ENCODE data around the gene CD46.
"Not testable (repeated sequence)": the region's sequence is repeated elsewhere in the genome, so short reads cannot be mapped to it uniquely, and the experiment has no call there.

The CD46 gene

DNA sequence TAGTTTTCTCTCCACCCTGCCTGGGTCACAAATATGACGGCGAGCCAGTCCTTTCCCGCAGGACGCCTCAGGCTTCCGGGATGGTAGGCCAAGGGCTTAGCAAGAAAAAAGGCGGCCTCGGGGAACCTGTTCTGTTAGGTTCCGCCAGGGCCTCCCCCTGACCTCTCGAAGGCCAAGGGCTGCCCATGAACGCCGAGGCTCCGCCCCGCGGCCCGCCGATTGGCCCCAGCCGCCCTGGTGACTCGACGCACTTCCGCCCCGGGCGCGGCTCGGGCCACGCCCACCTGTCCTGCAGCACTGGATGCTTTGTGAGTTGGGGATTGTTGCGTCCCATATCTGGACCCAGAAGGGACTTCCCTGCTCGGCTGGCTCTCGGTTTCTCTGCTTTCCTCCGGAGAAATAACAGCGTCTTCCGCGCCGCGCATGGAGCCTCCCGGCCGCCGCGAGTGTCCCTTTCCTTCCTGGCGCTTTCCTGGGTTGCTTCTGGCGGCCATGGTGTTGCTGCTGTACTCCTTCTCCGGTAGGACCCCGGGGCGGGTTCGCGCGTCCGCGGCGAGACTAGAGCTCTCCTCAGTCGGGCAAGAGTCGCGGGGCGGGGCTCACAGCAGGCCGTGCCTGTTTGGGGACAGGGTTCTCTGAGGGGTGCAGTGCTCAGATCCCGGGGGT, at the start of gene CD46:
TSS of gene CD46 (plus strand) at position 265 of the 666 bp plus-strand sequence. CDS start at position 424, 159 bp downstream.
- DNase-seq: peak; percentile 94

DNA sequence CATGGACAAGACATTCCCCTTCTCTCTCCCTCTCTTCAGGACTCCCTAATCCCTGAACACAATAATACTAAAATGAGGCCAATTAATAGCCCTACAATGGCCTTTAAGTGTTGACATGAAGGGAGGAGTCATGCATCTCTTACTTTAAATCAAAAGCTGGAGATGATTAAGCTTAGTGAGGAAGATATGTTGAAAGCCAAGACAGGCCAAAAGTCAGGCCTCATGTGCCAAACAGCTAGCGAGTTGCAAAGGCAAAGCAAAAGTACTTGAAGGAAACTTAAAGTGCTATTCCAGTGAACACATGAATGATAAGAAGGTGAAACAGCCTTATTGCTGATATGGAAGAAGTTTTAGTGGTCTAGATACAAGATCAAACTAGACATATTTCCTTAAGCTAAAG, 49.5 kb upstream of the CD46 start:
- no peak for DNase-seq

DNA sequence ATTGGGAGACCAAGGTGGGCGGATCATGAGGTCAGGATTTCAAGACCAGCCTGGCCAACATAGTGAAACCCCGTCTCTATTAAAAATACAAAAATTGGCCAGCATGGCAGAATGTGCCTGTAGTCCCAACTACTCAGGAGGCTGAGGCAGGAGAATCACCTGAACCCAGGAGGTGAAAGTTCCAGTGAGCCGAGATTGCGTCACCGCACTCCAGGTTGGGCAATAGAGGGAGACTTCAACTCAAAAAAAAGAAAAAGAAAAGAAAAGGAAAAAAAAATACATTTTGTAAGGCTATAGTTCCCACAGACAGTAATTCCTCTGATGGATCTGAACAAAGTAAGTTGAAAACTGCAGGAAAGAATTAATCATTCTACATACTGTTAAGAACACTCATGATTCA, 48.1 kb upstream of the CD46 start:
- no peak for DNase-seq

DNA sequence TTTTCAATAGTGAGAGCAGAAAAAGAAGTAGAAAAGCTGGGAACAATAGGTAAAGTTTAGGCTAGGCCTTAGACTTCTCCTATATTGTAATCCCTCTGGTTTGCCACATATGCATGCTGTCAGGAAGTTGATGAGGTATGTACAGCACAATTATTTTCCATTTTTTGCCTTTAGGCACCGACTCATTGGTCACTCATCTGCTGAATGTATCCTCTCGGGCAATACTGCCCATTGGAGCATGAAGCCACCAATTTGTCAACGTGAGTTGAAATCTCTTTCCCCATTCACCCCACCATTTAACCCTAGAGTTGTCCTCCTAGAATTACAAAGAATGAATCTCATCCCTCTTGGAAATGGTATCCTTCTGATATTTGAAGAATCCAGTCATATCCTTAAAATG, 43.9 kb upstream of the CD46 start:
- DNase-seq: not testable (repeated sequence)

DNA sequence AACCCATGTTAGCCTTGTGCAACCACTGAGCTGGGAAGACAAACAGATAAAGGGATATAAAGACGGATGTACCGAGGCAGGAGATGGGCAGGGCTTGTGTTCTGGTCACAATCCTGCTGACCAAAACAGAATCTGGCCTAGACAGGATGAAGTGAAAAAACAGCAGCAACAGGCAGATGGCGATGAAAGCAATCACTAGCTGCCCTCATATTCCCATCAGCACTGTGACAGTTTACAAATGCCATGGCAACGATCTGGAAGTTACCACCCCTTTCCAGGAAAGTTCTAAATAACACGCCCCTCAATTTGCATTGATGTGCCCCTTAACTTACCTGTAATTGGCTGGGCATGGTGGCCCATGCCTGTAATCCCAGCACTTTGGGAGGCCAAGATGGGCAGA, 40.6 kb upstream of the CD46 start:
- no peak for DNase-seq

DNA sequence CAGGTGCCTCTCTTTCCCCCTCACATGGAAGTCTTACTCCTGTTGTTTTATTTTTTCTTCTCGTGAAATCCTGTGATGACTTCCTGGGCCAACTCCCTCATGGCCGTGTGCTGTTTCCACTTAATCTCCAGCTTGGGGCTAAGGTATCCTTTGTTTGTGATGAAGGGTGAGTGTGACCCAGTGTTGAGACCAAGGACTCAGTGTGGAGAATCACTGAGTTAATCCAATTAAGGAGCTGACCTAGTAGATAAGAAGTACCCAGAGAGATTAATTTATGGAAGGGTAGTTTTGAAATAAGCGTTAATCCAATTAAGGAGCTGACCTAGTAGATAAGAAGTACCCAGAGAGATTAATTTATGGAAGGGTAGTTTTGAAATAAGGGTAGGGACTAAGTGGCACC, 39.2 kb upstream of the CD46 start:
- not testable (repeated sequence) for DNase-seq

DNA sequence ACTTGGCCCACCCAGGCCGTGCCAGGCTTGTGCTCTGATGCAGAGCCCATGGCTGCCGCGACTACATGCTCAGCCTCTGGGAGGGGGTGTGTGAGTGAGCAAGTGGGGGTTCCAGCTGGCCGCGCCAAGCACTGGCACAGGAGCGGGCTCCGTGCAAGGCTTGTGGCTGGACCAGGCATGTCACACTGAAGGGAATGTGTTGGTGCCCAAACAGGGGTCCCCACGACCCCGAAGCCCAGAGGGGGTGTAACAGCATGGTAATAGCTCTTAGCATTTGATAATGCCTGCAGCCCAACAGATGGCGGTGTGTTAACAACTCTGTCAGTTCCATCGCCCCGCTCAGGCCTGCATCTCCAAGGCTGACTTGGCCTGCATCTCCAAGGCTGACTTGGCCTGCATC, 38.3 kb upstream of the CD46 start:
- no peak for DNase-seq

DNA sequence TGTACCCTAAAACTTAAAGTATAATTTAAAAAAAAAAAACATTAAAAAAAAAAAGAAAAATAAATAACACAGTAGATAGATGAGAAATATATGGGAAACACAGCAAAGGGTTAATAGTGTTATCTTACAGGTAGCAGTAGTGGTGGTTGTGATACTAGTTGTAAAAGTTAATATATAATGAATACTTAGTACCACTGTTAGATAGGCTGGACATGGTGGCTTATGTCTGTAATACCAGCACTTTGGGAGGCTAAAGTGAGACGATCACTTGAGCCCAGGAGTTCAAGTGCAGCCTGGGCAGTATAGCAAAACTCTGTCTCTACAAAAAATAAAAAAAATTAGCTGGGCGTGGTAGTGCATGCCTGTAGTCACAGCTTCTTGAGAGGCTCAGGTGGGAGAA, 32.6 kb upstream of the CD46 start:
- DNase-seq: no peak

DNA sequence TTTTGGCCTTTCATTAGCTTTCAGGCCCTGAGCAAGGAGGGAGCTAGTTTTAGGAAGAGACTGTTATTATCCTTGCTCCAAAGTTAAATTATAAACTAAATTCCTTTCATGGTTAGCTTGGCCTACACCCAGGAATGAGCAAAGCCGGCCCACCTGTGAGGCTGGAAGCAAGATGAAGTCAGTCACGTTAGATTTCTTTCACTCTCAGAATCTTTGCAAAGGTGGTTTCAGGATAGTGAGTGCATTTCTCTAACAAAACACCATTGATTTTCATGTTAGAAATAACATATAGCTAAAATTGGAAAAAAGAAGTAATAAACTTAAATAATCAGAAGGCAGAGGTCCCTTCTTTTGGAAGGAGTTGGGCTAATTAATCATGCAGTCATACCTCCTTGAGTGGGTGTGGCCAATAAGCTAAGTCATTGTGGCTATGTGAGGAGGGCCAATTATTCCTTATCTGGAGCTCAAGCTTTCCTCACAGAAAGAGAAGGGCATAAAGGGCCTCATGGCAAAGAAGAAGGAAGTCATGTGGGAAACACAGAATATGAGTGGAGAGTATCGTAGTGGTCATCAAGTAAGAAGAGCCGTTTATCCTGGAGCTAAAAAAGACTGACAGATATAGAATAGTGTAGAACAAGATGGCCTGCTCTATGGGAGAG, 23.5 kb upstream of the CD46 start:
- DNase-seq: not testable (repeated sequence)

DNA sequence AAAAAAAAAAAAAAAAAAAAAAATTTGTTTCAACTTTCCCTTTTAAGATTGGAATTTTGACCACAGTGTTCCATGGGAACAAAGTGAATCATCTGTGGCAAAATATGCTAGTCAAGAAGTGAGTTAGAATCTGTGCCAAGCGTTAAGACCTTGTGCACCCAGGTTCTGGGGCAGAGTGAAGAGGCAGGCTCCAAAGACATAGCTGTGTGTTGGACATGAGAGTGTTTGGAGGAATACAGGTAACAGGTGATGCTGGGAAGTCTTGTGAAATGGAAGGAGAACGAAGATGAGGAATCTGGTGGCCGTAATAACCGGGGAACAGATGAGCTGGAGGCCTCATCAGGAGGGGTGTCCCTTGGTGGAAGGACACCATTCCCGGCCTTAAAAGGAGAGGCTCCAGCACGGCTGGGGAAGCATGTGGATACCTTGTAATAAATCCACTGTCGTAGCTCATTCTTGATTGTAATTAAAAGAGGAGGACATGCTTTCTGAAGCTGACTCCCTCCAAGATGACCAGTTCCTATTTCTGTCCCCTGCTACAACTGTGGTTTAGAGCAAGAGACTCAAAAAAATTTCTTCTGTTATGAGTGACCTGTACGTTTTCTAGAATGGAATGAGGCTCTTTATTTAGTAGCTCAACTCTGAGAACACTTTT, 14.2 kb upstream of the CD46 start:
- not testable (repeated sequence) for DNase-seq

DNA sequence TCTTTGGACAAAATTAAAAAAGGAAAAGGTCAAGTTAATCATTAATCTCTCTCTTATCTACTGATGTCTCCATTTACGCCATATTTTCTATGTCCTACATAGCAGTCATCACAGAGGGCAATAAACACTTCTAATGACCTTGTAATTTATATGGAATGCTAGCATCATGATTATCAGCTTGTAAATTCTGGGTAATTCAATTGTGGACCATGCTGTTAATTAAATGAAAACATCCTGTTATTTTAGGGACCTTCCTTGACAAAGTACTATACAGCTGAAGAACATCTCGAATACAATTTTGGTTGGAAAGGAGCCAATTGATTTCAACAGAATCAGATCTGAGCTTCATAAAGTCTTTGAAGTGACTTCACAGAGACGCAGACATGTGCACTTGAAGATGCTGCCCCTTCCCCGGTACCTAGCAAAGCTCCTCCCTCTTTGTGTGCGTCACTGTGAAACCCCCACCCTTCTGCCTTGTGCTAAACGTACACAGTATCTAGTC, 13.6 kb upstream of the CD46 start:
- DNase-seq: not testable (repeated sequence)

DNA sequence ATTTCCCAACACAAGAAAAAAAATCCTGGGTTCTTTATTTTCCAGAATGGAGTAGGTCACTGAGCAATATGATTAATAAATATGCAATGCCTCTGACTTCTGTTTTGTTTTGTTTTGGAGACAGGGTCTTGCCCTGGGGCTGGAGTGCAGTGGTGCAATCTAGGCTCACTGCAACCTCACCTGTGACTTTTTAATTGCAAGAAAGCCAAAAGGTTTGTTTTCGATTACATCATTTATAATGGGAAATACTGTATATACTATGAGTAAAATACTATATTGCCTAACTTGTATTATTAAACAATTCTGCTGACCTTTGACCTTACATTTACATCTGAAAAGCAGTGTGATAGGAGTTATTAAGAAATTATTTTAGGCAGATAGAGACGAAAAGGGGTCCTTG, 11.6 kb upstream of the CD46 start:
- no peak for DNase-seq

DNA sequence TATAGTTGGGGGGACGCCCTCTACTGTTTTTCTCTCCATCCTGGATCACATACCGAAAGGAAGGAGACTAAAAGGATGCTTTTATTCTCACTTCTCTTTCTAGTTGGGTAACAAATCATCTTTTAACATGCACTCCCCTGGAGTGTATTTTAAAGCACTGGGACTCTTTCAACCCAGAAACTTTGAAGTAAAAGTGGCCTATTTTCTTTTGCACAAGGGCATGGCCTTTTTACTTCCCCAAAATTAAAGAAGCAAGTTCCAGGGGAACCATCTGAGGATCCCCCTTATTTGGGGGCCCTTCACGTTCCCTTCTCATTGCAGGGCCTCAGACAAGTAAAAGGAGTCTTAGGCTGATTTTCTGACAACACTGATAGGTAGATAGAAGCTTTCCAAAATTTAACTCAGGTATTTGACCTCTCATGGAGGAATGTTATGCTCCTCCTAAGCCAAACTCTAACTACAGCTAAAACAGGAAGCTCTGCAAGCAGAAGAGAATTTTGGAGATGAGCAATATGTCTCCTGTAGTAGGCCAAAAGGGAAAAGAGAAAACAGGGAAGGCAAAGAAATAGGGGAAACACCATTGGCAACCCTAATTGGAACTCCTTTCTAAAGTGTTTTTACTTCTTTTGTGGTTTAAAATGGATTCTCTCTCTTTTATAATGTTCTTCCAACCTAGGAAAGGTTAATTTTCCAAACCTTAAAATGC, 8.9 kb upstream of the CD46 start:
- no peak for DNase-seq

DNA sequence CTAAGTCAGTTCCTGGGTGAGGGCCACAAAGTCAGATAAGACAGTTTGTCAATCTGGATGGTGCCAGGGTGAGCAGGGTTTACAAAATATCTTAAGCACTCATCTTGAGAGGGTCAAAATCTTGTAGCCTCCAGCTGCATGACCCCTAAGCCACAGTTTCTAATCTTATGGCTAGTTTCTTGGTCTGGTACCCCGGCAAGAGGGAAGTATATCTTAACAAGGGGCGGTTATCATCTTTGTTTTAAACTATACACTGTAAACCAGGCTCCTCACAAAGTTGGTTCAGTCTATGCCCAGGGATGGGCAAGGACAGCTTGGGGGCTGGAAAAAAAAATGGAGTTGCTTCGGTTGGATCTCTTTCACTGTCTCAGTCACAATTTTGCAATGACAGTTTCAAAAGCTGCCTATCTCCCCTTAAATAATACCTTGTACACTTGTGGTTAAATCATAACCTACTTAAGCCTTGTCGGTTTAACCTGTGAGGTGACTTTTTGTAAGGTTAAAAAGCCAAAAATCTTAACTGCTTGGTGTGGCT, 7.8 kb upstream of the CD46 start:
- no peak for DNase-seq

DNA sequence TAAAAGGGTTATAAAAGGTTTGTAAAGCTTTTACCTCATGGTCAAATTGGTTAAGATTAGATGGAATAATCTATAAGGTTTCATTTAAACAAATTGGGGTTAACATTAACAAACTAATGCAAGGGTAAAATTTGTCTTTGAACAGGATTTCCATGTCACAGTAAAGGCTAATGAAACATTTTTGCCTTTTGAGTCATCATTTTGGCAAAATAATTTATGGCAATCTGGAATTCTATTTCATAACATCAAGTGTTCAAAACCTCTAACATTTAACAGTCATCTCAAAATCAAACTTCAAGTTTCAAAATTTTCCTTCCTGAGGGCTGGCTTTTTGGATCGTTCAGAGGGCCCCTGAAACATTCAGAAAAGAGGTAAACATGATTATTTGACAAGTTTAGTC, 6.6 kb upstream of the CD46 start:
- no peak for DNase-seq

DNA sequence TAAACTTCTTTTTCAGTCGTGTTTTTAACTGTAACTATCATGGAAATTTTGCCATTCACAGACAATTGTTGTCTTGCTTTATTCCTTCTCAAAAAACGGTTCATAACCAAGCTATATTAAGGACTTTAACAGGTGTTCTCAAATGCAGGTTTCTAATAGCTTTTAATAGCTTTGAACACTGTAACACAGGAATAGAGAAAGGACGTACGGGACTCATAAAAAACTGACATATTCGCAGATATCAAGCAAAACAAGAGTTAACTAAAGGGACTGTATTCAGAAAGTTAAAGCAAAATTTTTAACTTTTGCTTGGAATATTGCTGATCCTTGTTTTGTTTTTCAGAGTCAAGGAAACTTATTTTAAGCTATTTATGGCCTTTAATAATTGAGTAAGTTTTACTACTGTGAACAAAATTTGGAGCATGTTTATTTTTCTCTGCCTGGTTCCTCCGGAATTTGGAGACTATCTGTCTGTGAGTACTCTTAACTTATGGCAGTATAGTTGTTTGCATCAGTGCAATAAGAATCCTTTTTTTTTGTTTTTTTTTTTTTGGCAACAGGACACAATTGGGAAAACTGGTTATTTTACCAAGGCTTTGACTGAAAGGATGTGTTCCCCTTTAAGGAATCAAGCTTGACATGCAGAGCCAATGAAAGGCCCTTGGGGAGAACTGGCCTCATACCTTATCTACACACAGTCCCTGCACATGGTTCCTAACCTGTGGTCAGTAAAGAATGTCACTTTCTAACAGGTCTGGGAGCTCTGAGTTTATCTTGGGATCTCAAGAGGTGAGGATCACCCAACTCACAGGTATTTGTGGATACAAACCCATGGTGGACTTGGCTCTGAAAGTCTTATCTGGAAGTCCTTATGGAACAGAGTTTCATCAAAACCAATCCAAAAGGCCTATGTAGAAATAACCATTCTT, 5.8 kb upstream of the CD46 start:
- DNase-seq: no peak

DNA sequence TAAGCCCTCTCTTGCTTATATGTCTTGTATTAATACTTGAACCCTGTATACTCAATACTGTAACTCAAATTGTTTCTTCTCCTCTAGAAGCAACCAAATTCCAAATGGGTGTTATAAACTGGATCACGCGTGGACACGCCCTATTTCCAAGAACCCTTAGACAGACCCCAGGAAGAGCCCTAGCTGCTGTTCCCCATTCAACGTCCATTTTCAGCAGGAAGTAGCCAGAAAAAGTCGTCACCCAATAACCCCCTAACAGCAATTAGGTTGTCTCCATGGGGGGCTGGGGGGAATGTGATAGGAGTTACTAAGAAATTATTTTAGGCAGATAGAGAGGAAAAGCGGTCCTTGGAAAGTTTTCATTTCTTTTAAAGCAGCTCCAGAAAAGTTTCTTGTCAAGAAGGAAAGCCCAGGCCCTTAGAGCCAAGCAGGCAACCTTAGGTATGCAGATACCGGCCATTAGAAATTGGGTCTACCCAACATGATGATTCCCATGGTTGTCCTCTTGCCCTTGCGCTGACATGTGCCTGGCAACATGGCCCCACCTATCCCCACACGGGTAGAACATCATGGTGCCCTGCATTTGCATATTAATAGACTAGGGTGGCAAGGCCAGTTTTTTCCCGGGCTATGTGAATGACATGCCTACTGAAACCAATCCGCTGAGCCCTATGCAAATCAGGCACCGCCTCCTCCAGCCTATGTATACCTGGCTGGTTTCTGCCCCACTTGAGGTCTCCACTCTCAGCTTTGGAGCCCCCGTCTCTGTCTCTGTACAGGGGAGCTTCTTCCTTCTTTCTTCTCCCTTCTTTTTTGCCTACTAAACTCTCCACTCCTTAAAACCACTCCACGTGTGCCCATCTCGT, 4.0 kb upstream of the CD46 start:
- no peak for DNase-seq

DNA sequence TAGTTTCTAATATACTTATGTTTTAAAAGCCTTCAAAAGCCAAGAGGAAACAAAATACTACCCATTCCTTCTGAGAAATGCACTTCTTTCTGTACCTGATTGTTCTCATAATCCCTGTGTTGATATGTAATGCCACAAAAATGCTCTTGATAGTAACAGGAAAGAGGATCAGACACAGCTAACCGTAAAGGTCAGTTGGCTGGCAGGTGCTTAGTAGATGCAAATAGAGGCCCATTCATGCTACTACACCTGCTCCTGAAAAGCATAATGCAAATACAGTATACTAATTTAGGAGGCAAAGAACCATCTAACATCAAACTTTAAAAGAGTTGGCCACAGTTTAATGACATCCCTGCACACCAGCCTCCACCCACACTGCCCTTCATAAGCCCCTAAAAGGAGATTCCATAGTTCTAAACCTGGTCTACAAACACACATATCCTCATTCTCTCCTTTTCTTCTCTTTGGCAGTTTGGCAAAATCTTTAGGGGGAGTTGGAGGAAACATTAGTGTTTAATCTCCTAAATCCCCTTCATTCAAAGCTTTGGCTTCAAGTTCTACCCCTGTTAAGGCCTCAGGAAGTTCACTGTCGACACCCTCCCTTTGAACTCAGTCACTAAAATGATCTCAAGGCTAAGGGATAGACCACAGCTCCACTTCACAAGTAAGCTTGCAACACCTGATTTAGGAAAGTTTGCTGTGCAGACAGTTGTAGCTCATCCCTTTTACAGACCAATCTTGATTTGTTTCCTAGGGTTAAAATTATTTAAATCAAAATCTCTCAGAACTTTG, 2.9 kb upstream of the CD46 start:
- no peak for DNase-seq

DNA sequence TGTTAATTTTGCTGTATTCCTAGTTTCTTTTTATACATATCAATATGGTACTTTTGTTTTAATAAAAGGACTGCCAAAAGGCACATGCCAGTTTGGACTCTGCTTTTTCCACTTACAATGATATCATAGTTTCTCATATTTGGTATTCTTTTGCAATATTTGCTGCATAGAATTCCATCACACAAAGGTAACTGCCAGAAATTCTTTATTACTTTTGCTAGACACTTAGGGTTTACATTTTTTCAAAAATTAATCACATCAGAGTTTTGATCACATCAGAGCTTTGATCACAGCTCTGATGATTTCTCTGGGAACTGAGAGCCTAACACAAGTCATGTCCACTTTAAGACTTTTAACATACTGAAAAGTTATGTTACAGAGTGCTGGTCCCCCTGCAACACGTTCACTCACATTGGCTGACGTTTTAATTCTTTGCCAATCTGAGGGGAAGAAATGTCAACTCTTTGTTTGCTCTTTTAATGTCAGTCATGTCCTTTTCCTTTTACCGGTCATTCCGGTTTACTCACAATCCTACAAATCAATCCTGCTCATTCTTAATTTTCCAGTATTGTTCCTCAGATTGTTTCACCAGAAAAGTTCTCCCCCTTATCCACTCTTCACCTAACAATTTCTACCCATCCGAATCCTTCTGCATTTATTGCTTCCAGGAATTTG, 1.1 kb upstream of the CD46 start:
- no peak for DNase-seq

DNA sequence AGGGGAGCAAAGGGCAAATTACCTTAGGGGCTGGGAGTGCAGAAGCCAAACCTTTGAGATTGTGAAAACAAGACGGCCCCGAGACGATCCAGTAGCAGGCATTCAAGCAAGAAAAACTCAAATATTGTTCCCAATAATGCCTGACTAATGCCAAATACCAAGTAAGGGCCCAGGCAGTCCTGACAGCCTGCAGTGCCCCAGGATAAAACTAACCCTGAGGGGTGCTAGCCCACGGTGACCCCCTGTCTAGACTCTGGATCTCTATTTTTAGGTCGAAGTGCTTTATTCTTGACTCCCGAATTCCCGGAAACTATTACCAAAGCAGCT, 428 bp upstream of the CD46 start:
- not testable (repeated sequence) for DNase-seq

All from left hindlimb (tissue), 1 donor.